Limb (tissue), 2 donors: ENCODE results near the gene GREB1.

Source experiments
- DNase-seq, 2 donors: peaks; one replicate each; pipeline ENCODE4 v3.0.0-alpha.2; 2016; ENCODE audit errors: extremely low spot score in 2 of 2

GREB1 gene

GRCh38 chr2:11598228-11598731, 64.4 kb downstream of the GREB1 start:
- DNase-seq = no peak

GRCh38 chr2:11602563-11603204, 68.8 kb downstream of the GREB1 start:
- DNase-seq = no peak

GRCh38 chr2:11610624-11611242, 76.9 kb downstream of the GREB1 start:
- no peak for DNase-seq

GRCh38 chr2:11611251-11611650, 77.4 kb downstream of the GREB1 start:
- no peak for DNase-seq

- no peak for DNase-seq
Observed at GRCh38 chr2:11612553-11613215, 78.8 kb downstream of the GREB1 start.

- no peak for DNase-seq
Observed at GRCh38 chr2:11613297-11613696, 79.5 kb downstream of the GREB1 start.

GRCh38 chr2:11615209-11615608, 81.4 kb downstream of the GREB1 start:
- no peak for DNase-seq

- DNase-seq = no peak
Observed at GRCh38 chr2:11616097-11616687, 82.3 kb downstream of the GREB1 start.

GRCh38 chr2:11616851-11617415, 83.1 kb downstream of the GREB1 start:
- DNase-seq = no peak

- no peak for DNase-seq
Observed at GRCh38 chr2:11617527-11617926, 83.7 kb downstream of the GREB1 start.

GRCh38 chr2:11617984-11618707, 84.3 kb downstream of the GREB1 start:
- no peak for DNase-seq

- DNase-seq = no peak
Observed at GRCh38 chr2:11618708-11619062, 84.8 kb downstream of the GREB1 start.

GRCh38 chr2:11621410-11621809, 87.6 kb downstream of the GREB1 start:
- DNase-seq = no peak

- DNase-seq = no peak
Observed at GRCh38 chr2:11622611-11623010, 88.8 kb downstream of the GREB1 start.

GRCh38 chr2:11624893-11625292, 91.0 kb downstream of the GREB1 start:
- no peak for DNase-seq

- no peak for DNase-seq
Observed at GRCh38 chr2:11625671-11626070, 91.8 kb downstream of the GREB1 start.

GRCh38 chr2:11628675-11629074, 94.8 kb downstream of the GREB1 start:
- no peak for DNase-seq

- no peak for DNase-seq
Observed at GRCh38 chr2:11629215-11629614, 95.4 kb downstream of the GREB1 start.

- DNase-seq = no peak
Observed at GRCh38 chr2:11629851-11630250, 96.0 kb downstream of the GREB1 start.

- DNase-seq = no peak
Observed at GRCh38 chr2:11630855-11631254, 97.0 kb downstream of the GREB1 start.

GRCh38 chr2:11631462-11631861, 97.6 kb downstream of the GREB1 start:
- no peak for DNase-seq
